Activated naive CD8-positive, alpha-beta T cell treated with anti-CD3 and anti-CD28 coated beads, Interleukin-2, amount 50 U/mL, for 16 hours (primary cell): ENCODE results near the gene SRSF3.
"Not testable (repeated sequence)": the region's sequence is repeated elsewhere in the genome, so short reads cannot be mapped to it uniquely, and the experiment has no call there.

Experiments
- DNase-seq: peaks from one replicate; pipeline ENCODE4 v3.0.0-alpha.2; 2020; ENCODE audit warnings: low read depth, low spot score

Gene SRSF3

GRCh38 chr6:36594029-36594815 lies at the start of gene SRSF3:
Gene SRSF3 (plus strand): TSS chr6:36594362. CDS start chr6:36596763, 2,401 bp downstream.
- DNase-seq, result peak; percentile 91

GRCh38 chr6:36545767-36546307 lies 48.3 kb upstream of the SRSF3 start:
- DNase-seq, result no peak

GRCh38 chr6:36546308-36546919 lies 47.7 kb upstream of the SRSF3 start:
- no peak for DNase-seq

DNA sequence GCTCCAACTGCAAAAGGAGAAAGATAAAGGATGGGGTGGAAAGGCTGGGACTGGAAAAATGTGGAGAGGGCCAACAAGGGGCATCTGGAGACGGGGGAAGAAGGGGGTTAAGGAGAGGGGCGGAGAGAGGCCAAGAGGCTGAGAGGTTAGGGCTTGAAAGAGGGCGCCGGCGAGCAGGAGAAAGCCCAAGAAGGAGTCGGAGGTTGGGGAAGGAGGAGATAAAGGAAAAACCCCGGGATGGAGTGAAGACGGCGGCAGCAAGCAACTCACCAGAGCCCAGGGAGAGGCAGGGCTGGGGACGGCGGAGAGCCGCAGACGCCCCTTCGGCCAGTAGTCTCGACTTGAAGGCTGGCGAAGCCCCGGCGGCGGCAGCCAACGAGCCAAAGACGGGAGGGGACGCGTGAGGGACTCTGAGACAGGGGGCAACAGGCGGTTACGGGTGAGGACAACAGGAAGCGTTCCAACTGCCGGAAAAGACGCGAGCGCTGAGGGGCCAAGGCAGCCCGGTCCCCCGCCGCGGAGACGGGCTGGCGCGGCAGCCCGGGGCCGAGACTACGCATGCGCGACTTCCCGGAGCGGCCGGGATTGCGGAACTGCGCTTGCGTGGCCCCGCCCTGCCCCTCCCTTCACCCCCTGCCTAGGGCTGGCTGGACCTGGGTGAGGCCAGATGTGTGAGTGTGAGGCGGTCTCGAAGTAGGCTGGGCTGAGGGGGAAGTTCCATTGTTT lies 47.1 kb upstream of the SRSF3 start, which contains the start of gene STK38:
Gene STK38 (minus strand): TSS at position 560 of the 726 bp plus-strand sequence. CDS start 7,277 bp downstream, outside the sequence.
- DNase-seq, result peak; percentile 84

- no peak for DNase-seq
Measured at GRCh38 chr6:36547646-36548400, 46.3 kb upstream of the SRSF3 start.

DNA sequence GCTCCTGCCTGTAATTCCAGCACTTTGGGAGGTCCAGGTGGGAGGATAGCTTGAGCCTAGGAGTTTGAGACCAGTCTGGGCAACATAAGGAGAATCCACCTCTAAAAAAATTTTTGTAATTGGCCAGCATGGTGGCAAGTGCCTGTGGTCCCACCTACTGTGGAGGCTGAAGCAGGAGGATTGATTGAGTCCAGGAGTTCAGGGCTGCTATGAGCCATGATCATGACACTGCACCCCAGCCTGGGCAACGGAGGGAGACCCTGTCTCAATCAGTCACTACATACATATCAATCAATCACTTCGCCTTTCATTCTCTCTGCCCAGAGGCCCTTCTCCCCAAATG lies 45.8 kb upstream of the SRSF3 start:
- no peak for DNase-seq

DNA sequence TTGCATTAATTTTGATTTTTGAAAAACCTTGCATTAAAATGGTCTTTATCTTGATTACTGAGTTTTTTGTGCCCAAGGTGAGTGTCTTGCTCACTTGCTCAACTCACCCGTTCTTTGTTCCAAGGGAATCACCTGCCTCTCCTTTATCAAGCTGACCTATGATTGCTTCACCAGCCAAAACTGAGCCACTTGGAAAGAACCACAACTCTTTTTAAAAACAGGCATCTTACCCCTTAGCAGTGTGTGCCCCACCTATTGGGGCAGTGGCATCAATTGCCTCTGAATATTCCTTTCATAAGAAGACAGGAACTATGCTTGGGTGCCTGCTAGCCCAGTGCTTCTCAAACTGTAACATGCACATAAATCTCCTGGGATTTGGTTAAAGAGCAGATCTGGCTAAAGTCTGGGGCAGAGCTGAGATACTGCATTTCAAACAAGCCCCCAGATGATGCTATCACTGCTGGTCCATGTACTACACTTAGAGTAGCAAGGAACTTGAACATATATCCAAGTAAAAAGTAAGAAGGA lies 43.6 kb upstream of the SRSF3 start:
- no peak for DNase-seq

GRCh38 chr6:36555750-36556252 lies 38.4 kb upstream of the SRSF3 start:
- DNase-seq, result no peak

- DNase-seq, result no peak
Measured at GRCh38 chr6:36556281-36556680, 37.9 kb upstream of the SRSF3 start.

GRCh38 chr6:36559011-36559793 lies 35.0 kb upstream of the SRSF3 start:
- no peak for DNase-seq

GRCh38 chr6:36560822-36561221 lies 33.3 kb upstream of the SRSF3 start:
- DNase-seq, result no peak

GRCh38 chr6:36563237-36563927 lies 30.8 kb upstream of the SRSF3 start:
- no peak for DNase-seq

DNA sequence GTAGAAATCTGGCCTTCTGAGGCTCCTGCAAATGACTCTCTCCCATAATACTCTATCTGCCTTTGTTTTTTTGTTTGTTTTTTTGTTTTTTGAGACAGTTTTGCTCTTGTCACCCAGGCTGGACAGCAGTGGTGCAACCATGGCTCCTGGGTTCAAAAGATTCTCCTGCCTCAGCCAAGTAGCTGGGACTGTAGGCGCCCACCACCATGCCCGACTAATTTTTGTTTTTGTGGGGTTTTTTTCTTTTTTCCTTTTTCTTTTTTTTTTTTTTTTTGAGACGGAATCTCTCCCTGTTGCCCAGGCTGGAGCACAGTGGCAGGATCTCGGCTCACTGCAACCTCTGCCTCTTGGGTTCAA lies 30.3 kb upstream of the SRSF3 start:
- no peak for DNase-seq

DNA sequence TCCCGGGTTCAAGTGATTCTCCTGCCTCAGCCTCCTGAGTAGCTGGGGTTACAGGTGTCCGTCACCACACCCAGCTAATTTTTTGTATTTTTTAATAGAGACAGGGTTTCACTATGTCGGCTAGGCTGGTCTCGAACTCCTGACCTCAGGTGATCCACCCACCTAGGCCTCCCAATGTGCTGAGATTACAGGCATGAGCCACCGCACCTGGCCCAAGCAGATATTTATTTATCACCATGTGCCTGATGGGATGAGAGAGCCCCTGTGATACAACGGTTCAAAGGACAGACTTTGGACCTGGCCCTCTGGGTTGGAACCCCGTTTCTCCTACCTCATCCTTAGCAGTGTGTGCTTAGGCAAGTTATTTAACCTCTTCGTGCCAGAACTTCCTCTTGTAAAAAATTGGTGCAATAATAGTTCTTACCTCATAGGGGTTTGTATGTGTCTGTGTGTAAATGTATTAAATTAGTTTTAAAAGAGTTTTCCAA lies 27.7 kb upstream of the SRSF3 start:
- DNase-seq, result no peak

GRCh38 chr6:36570264-36570663 lies 23.9 kb upstream of the SRSF3 start:
- DNase-seq, result no peak

DNA sequence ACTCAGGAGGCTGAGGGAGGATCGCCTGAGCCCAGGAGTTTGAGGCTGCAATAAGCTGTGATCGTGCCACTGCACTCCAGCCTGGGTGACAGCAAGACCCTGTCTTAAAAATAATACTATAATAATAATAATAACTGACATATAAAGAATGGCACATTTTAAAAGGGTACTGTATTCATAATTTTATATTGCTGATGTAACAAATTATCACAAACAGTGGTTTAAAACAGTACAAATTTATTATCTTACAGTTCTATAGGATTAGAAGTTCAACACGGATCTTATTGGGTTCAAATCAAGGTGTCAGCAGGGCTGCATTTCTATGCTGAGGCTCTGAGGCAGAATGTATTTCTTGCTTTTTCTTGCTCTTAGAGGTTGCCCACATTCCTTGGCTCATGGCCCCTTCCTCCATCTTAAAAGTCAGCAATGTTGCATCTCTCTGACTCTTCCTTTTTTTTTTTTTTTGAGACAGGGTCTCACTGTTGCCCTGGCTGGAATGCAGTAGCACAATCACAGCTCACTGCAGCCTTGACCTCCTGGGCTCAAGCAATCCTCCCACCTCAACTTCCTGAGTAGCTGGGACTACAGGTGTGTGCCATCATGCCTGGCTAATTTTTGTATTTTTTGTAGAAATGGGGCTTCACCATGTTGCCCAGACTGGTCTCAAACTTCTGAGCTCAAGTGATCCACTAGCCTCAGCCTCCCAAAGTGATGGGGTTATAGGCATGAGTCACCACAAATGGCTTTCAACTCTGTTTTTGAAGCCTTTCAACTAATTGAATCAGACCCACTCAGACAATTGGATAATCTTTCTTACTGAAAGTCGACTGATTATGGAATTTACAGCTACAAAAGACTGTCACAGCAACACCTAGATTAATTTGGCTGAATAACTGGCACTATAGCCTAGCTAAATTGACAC lies 22.8 kb upstream of the SRSF3 start:
- no peak for DNase-seq

- not testable (repeated sequence) for DNase-seq
Measured at GRCh38 chr6:36572353-36573311, 21.5 kb upstream of the SRSF3 start.
